H9 (cell line): Measurements from ENCODE around the gene GMEB1. TPM values are rescaled to one million over a fixed set of nuclear protein-coding genes. Genes with fewer than 3 reads are reported as not detected.
"Not testable (repeated sequence)": the region's sequence is repeated elsewhere in the genome, so short reads cannot be mapped to it uniquely, and the experiment has no call there.

Experiments
- DNase-seq: peaks from one replicate; pipeline ENCODE4 v3.0.0-alpha.2; 2017
- H2AFZ ChIP-seq: one replicate; pipeline ENCODE4 v1.6.1; 2013; ENCODE audit warnings: mild to moderate bottlenecking, low read length, control low read depth, moderate library complexity
- H2AK5ac ChIP-seq: 2 replicates; pipeline ENCODE4 v1.6.1; 2013; ENCODE audit warnings: low read length, control low read depth, mixed read lengths; ENCODE audit not compliant: insufficient read length
- H2BK120ac ChIP-seq: one replicate; pipeline ENCODE4 v1.6.1; 2013; ENCODE audit warnings: low read depth, mild to moderate bottlenecking, low read length, control low read depth, inconsistent platforms; ENCODE audit not compliant: poor library complexity, severe bottlenecking
- H2BK12ac ChIP-seq: 2 replicates; pipeline ENCODE4 v1.6.1; 2013; ENCODE audit warnings: low read length, control low read depth, mixed read lengths, low read depth; ENCODE audit not compliant: insufficient read length
- H2BK15ac ChIP-seq: 2 replicates; pipeline ENCODE4 v1.6.1; 2013; ENCODE audit warnings: low read depth, low read length, control low read depth
- H2BK20ac ChIP-seq: one replicate; pipeline ENCODE4 v1.6.1; 2013; ENCODE audit warnings: low read depth, mild to moderate bottlenecking, low read length, control low read depth, inconsistent platforms; ENCODE audit not compliant: poor library complexity, severe bottlenecking
- H2BK5ac ChIP-seq: 2 replicates; pipeline ENCODE4 v1.6.1; 2013; ENCODE audit warnings: low read length, control low read depth, mixed read lengths; ENCODE audit not compliant: insufficient read length
- H3K14ac ChIP-seq: 2 replicates; pipeline ENCODE4 v1.6.1; 2013; ENCODE audit warnings: low read length, control low read depth; ENCODE audit not compliant: insufficient read depth
- H3K18ac ChIP-seq: 2 replicates; pipeline ENCODE4 v1.6.1; 2013; ENCODE audit warnings: low read depth, mild to moderate bottlenecking, mixed read lengths, low read length, control low read depth; ENCODE audit not compliant: insufficient read length
- H3K23ac ChIP-seq: 2 replicates; pipeline ENCODE4 v1.6.1; 2013; ENCODE audit warnings: low read length, control low read depth, mixed read lengths, low read depth; ENCODE audit not compliant: insufficient read length
- H3K23me2 ChIP-seq: 2 replicates; pipeline ENCODE4 v1.6.1; 2013; ENCODE audit warnings: low read depth, mild to moderate bottlenecking, mixed read lengths, low read length, control low read depth; ENCODE audit not compliant: insufficient read length, poor library complexity, severe bottlenecking
- H3K27ac ChIP-seq: 2 replicates; pipeline ENCODE4 v1.5.1; 2013; ENCODE audit warnings: low read length, control low read depth, mixed read lengths, low read depth; ENCODE audit not compliant: insufficient read length
- H3K27me3 ChIP-seq: 2 replicates; pipeline ENCODE4 v1.6.1; 2013; ENCODE audit warnings: low read length, control low read depth, inconsistent platforms; ENCODE audit not compliant: insufficient read depth
- H3K4ac ChIP-seq: 2 replicates; pipeline ENCODE4 v1.6.1; 2013; ENCODE audit warnings: low read depth, mild to moderate bottlenecking, control low read depth, inconsistent platforms, low read length, moderate library complexity
- H3K4me1 ChIP-seq: 2 replicates; pipeline ENCODE4 v1.6.1; 2013; ENCODE audit warnings: low read length, control low read depth, inconsistent platforms; ENCODE audit not compliant: insufficient read depth
- H3K4me2 ChIP-seq: 2 replicates; pipeline ENCODE4 v1.6.1; 2013; ENCODE audit warnings: low read length, control low read depth, mixed read lengths; ENCODE audit not compliant: insufficient read length, insufficient read depth
- H3K56ac ChIP-seq: 2 replicates; pipeline ENCODE4 v1.6.1; 2013; ENCODE audit warnings: low read depth, mild to moderate bottlenecking, mixed read lengths, low read length, control low read depth; ENCODE audit not compliant: insufficient read length
- H3K79me1 ChIP-seq: 2 replicates; pipeline ENCODE4 v1.6.1; 2013; ENCODE audit warnings: low read depth, mild to moderate bottlenecking, moderate library complexity, low read length, control low read depth, inconsistent platforms; ENCODE audit not compliant: insufficient read depth, poor library complexity, severe bottlenecking
- H3K79me2 ChIP-seq: 2 replicates; pipeline ENCODE4 v1.6.1; 2013; ENCODE audit warnings: low read length, control low read depth, inconsistent platforms; ENCODE audit not compliant: insufficient read depth
- H3K9ac ChIP-seq: 2 replicates; pipeline ENCODE4 v1.6.1; 2013; ENCODE audit warnings: low read length, control low read depth, mixed read lengths; ENCODE audit not compliant: insufficient read length; ENCODE audit errors: extremely low read depth
- H3K9me3 ChIP-seq: one replicate; pipeline ENCODE4 v1.6.1; 2013; ENCODE audit warnings: low read depth, low read length, inconsistent platforms; ENCODE audit not compliant: control insufficient read depth
- H3T11ph ChIP-seq: one replicate; pipeline ENCODE4 v1.6.1; 2013; ENCODE audit warnings: mild to moderate bottlenecking, low read length, control low read depth, inconsistent platforms
- H4K20me1 ChIP-seq: one replicate; pipeline ENCODE4 v1.6.1; 2013; ENCODE audit not compliant: control insufficient read depth, insufficient read length, insufficient read depth
- H4K5ac ChIP-seq: 2 replicates; pipeline ENCODE4 v1.6.1; 2013; ENCODE audit warnings: low read depth, mild to moderate bottlenecking, mixed read lengths, low read length, control low read depth; ENCODE audit not compliant: insufficient read length
- H4K8ac ChIP-seq: replicated peaks from 2 replicates; pipeline ENCODE4 v1.6.1; 2013; ENCODE audit warnings: low read length, control low read depth, mixed read lengths, low read depth; ENCODE audit not compliant: insufficient read length
- H4K91ac ChIP-seq: 2 replicates; pipeline ENCODE4 v1.6.1; 2013; ENCODE audit warnings: low read depth, mild to moderate bottlenecking, moderate library complexity, mixed read lengths, low read length, control low read depth; ENCODE audit not compliant: insufficient read length
- H3K27ac Mint-ChIP-seq, 3 experiments: 2 replicates in 2 of 3; 3 replicates in 1 of 3; pipeline ENCODE4 v1.8.0; 2020 to 2021; ENCODE audit warnings: mixed read lengths in 3 of 3, mild to moderate bottlenecking in 1 of 3, moderate library complexity in 1 of 3
- H3K27me3 Mint-ChIP-seq: 2 replicates; pipeline ENCODE4 v1.8.0; 2021; ENCODE audit warnings: low read depth, mild to moderate bottlenecking, moderate library complexity, mixed read lengths
- H3K36me3 Mint-ChIP-seq, 3 experiments: 2 replicates in 2 of 3; 3 replicates in 1 of 3; pipeline ENCODE4 v1.8.0; 2020 to 2021; ENCODE audit warnings: low read depth in 3 of 3, mixed read lengths in 3 of 3; ENCODE audit not compliant: insufficient read depth in 1 of 3
- H3K4me1 Mint-ChIP-seq, 2 experiments: 2 replicates each; pipeline ENCODE4 v1.8.0; 2020; ENCODE audit warnings: mixed read lengths in 2 of 2
- H3K4me3 Mint-ChIP-seq, 2 experiments: 2 replicates in 1 of 2; 3 replicates in 1 of 2; pipeline ENCODE4 v1.8.0; 2020 to 2021; ENCODE audit warnings: mild to moderate bottlenecking in 2 of 2, mixed read lengths in 2 of 2, moderate library complexity in 1 of 2
- H3K9me3 Mint-ChIP-seq, 2 experiments: 2 replicates in 1 of 2; 3 replicates in 1 of 2; pipeline ENCODE4 v1.8.0; 2020; ENCODE audit warnings: mild to moderate bottlenecking in 2 of 2, mixed read lengths in 2 of 2, moderate library complexity in 1 of 2
- WGBS: extraction: QIAGEN DNeasy Blood & Tissue Kit; methylation state at CpG from one replicate; pipeline ENCODE4 v1.1.7; 2013; ENCODE audit warnings: missing lambda C conversion rate, low lambda C conversion rate, mixed read lengths; ENCODE audit not compliant: insufficient read length; ENCODE audit errors: extremely low coverage; 5-methylcytosine and 5-hydroxymethylcytosine counted together
- total RNA-seq: library from RNA; stranded (reverse); gene quantifications from 2 replicates; pipeline ENCODE4 v1.2.1, GENCODE V29; 2021
- TF ChIP-seq, protein P1 (sequence below): fragments of 200-600 bp; sonication (generic); conservative IDR thresholded peaks from 3 replicates; pipeline ENCODE4 v1.8.0; 2021; ENCODE audit warnings: antibody characterized with exemption, mild to moderate bottlenecking

Gene GMEB1
- total RNA-seq, 1 experiment from 2014 or later, result 17.0 TPM

DNA sequence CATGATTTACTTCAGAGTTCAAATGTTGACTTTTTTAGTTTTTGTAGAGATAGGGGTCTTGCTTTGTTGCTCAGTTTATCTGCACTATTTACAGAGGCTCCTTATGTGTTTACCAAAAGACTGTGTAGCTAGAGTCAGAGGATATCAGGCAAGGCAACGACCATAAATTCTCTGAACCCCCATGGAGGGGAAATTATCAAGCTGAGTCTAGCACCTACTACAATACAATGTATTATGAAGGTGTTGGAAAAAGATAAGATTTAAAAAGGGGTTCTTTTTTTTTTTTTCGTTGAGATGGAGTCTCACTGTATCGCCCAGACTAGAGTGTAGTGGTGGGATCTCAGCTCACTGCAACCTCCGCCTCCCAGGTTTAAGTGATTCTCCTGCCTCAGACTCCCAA lies 16.4 kb downstream of the GMEB1 start:
- Histone ChIP-seq H3T11ph (no peak overlapping the region), H3K27me3 (no peaks in the 10 kb centered on the region), H3K56ac (no peak overlapping the region), H3K18ac (no peak overlapping the region), H3K4ac (no peak overlapping the region), H2BK20ac (no peak overlapping the region), H2BK12ac (no peak overlapping the region), H2BK5ac (no peak overlapping the region), H3K23ac (no peak overlapping the region), H2BK120ac (no peak overlapping the region), H3K23me2 (no peaks in the 10 kb centered on the region), H4K8ac (no peak overlapping the region), H3K79me2 (no peaks in the 10 kb centered on the region), H4K5ac (no peak overlapping the region), H3K4me2 (no peak overlapping the region), H3K4me1 (no peaks in the 10 kb centered on the region), H3K27ac (no peak overlapping the region), H3K9me3 (no peaks in the 10 kb centered on the region), H2BK15ac (no peak overlapping the region), H3K79me1 (no peaks in the 10 kb centered on the region), H2AFZ (no peak overlapping the region), H3K14ac (no peak overlapping the region), H3K9ac (no peak overlapping the region), H4K91ac (no peak overlapping the region), H4K20me1 (no peaks in the 10 kb centered on the region), H2AK5ac (no peak overlapping the region)
- Mint-ChIP-seq H3K27ac (no peak overlapping the region), H3K4me1 (no peaks in the 10 kb centered on the region), H3K27me3 (no peaks in the 10 kb centered on the region), H3K36me3 (peaks cover 24 to 50% (median 50%) of the 10 kb centered on the region in 3 experiments; a peak in 6 of 7 replicates), H3K4me3 (no peak overlapping the region), H3K9me3 (no peaks in the 10 kb centered on the region)
- TF ChIP-seq, protein P1, sequence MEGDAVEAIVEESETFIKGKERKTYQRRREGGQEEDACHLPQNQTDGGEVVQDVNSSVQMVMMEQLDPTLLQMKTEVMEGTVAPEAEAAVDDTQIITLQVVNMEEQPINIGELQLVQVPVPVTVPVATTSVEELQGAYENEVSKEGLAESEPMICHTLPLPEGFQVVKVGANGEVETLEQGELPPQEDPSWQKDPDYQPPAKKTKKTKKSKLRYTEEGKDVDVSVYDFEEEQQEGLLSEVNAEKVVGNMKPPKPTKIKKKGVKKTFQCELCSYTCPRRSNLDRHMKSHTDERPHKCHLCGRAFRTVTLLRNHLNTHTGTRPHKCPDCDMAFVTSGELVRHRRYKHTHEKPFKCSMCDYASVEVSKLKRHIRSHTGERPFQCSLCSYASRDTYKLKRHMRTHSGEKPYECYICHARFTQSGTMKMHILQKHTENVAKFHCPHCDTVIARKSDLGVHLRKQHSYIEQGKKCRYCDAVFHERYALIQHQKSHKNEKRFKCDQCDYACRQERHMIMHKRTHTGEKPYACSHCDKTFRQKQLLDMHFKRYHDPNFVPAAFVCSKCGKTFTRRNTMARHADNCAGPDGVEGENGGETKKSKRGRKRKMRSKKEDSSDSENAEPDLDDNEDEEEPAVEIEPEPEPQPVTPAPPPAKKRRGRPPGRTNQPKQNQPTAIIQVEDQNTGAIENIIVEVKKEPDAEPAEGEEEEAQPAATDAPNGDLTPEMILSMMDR, result no peak
- DNase-seq, result no peak
- no CpG with 5 or more reads among the region's 4 CpGs for WGBS

DNA sequence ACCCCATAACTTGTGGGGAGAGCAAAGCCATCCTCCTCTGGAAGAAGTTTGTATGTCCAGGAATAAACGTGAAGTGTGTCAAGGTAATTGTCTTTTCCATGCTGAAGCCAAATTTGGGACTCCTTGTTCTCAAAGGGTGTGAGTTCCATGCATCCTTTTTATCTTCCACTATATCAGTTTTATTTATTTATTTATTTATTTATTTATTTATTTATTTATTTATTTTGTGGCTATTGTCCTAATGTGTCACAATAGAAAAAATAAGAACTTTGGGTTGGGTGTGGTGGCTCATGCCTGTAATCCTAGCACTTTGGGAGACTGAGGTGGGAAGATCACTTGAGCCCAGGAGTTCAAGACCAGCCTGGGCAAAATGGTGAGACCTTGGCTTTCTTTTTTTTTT lies 23.0 kb downstream of the GMEB1 start:
- H3K56ac ChIP-seq, H3K79me1 ChIP-seq, H3K4me3 Mint-ChIP-seq, H2BK20ac ChIP-seq, H3K9me3 ChIP-seq, DNase-seq, H3T11ph ChIP-seq, H3K14ac ChIP-seq, H4K91ac ChIP-seq, H2BK15ac ChIP-seq, H2AFZ ChIP-seq, H3K27ac ChIP-seq, H3K9ac ChIP-seq, H2BK120ac ChIP-seq, H3K4me1 ChIP-seq, H3K27me3 ChIP-seq, H3K23ac ChIP-seq, H3K18ac ChIP-seq, H4K20me1 ChIP-seq, H2AK5ac ChIP-seq, H3K27ac Mint-ChIP-seq, H4K8ac ChIP-seq, H3K4me2 ChIP-seq, H2BK5ac ChIP-seq, H2BK12ac ChIP-seq, H3K9me3 Mint-ChIP-seq, H3K79me2 ChIP-seq, H4K5ac ChIP-seq, H3K4ac ChIP-seq, H3K27me3 Mint-ChIP-seq, H3K23me2 ChIP-seq, H3K4me1 Mint-ChIP-seq: not testable (repeated sequence)
- no CpG with 5 or more reads among the region's 1 CpG for WGBS
- H3K36me3 Mint-ChIP-seq, result peaks cover 22 to 64% (median 56%) of the 10 kb centered on the region in 3 experiments; a peak in 6 of 7 replicates
